PFSK-1 (cell line): ENCODE measurements around the gene SOCS6.

Experiments
- FOXP2 ChIP-seq: optimal IDR thresholded peaks from 2 replicates; pipeline ENCODE3; 2011; ENCODE audit warnings: borderline replicate concordance, control low read depth, inconsistent platforms; ENCODE audit not compliant: insufficient read depth; ENCODE audit errors: extremely low read length, extremely low read depth
- POLR2AphosphoS5 ChIP-seq: IDR thresholded peaks from 2 replicates; pipeline ENCODE4 v1.6.1; 2012; ENCODE audit warnings: low read depth, mild to moderate bottlenecking, control low read depth, low read length, moderate library complexity
- REST ChIP-seq, 2 experiments: IDR thresholded peaks; 2 replicates each; pipeline versions ENCODE4 v1.6.1 to v1.8.0; 2011 to 2012; ENCODE audit warnings: low read depth in 2 of 2, low read length in 2 of 2, control low read depth in 1 of 2, inconsistent platforms in 1 of 2, mild to moderate bottlenecking in 1 of 2, moderate library complexity in 1 of 2; ENCODE audit not compliant: insufficient read depth in 1 of 2
- SIN3A ChIP-seq: IDR thresholded peaks from 2 replicates; pipeline ENCODE4 v1.6.1; 2012; ENCODE audit warnings: mild to moderate bottlenecking, low read length, moderate library complexity, borderline replicate concordance; ENCODE audit not compliant: insufficient read depth
- TAF1 ChIP-seq: IDR thresholded peaks from 2 replicates; pipeline ENCODE4 v1.6.1; 2012; ENCODE audit warnings: low read length, control low read depth, borderline replicate concordance; ENCODE audit not compliant: insufficient read depth

The SOCS6 gene

GRCh38 chr18:70311726-70312125, 22.9 kb downstream of the SOCS6 start:
- TF ChIP-seq TAF1 (no peak), FOXP2 (no peak), REST (IDR thresholded peaks at IDR 0.05; ENCODE audit: insufficient read depth in 1 of 2, low read depth in 2 of 2, low read length in 2 of 2) (no peak), POLR2AphosphoS5 (no peak), SIN3A (no peak)

GRCh38 chr18:70313640-70314039, 24.8 kb downstream of the SOCS6 start:
- TF ChIP-seq FOXP2 (no peak), POLR2AphosphoS5 (no peak), SIN3A (no peak), REST (IDR thresholded peaks at IDR 0.05; ENCODE audit: insufficient read depth in 1 of 2, low read depth in 2 of 2, low read length in 2 of 2) (no peak), TAF1 (no peak)

GRCh38 chr18:70314151-70314782, 25.4 kb downstream of the SOCS6 start:
- TF ChIP-seq FOXP2: no peak
- TF ChIP-seq POLR2AphosphoS5: no peak
- no peak for TF ChIP-seq SIN3A
- no peak for TF ChIP-seq TAF1

- TF ChIP-seq FOXP2: no peak
- no peak for TF ChIP-seq SIN3A
- TF ChIP-seq TAF1: no peak
- TF ChIP-seq POLR2AphosphoS5: no peak
- TF ChIP-seq REST (IDR thresholded peaks at IDR 0.05; ENCODE audit: insufficient read depth in 1 of 2, low read depth in 2 of 2, low read length in 2 of 2): no peak
These were observed 30.3 kb downstream of the SOCS6 start for GRCh38 chr18:70319187-70319586.

GRCh38 chr18:70321616-70322015, 32.8 kb downstream of the SOCS6 start:
- TF ChIP-seq FOXP2: no peak
- TF ChIP-seq POLR2AphosphoS5: no peak
- TF ChIP-seq TAF1: no peak
- TF ChIP-seq REST (IDR thresholded peaks at IDR 0.05; ENCODE audit: insufficient read depth in 1 of 2, low read depth in 2 of 2, low read length in 2 of 2): no peak
- no peak for TF ChIP-seq SIN3A
